HCEC 1CT (cell line): Measurements from ENCODE around the gene GRIP2.

ENCODE experiments used
- DNase-seq: peaks from one replicate; pipeline ENCODE4 v3.0.0-alpha.2; 2017

GRIP2 gene

GRCh38 chr3:14561051-14561960 is 21.2 kb upstream of the GRIP2 start:
- DNase-seq: peak; percentile 50

- DNase-seq: no peak
These were observed 20.0 kb upstream of the GRIP2 start for GRCh38 chr3:14560110-14560509.

GRCh38 chr3:14558029-14558428 is 17.9 kb upstream of the GRIP2 start:
- no peak for DNase-seq

- no peak for DNase-seq
These were observed 15.7 kb upstream of the GRIP2 start for GRCh38 chr3:14555835-14556234.

- no peak for DNase-seq
These were observed 14.6 kb upstream of the GRIP2 start for GRCh38 chr3:14554715-14555114.

GRCh38 chr3:14553871-14554270 is 13.7 kb upstream of the GRIP2 start:
- no peak for DNase-seq

- no peak for DNase-seq
These were observed 12.6 kb upstream of the GRIP2 start for GRCh38 chr3:14552717-14553116.

- no peak for DNase-seq
These were observed 12.0 kb upstream of the GRIP2 start for GRCh38 chr3:14552041-14552648.

- DNase-seq: no peak
These were observed 10.8 kb upstream of the GRIP2 start for GRCh38 chr3:14550651-14551611.

GRCh38 chr3:14550181-14550580 is 10.0 kb upstream of the GRIP2 start:
- no peak for DNase-seq

GRCh38 chr3:14549256-14549919 is 9.2 kb upstream of the GRIP2 start:
- DNase-seq: peak; percentile 36

GRCh38 chr3:14548321-14548729 is 8.2 kb upstream of the GRIP2 start:
- peak; percentile 23 for DNase-seq

- DNase-seq: no peak
These were observed 7.6 kb upstream of the GRIP2 start for GRCh38 chr3:14547693-14548092.

GRCh38 chr3:14546041-14546440 is 5.9 kb upstream of the GRIP2 start:
- no peak for DNase-seq

GRCh38 chr3:14545251-14545635 is 5.1 kb upstream of the GRIP2 start:
- no peak for DNase-seq

- no peak for DNase-seq
These were observed 4.4 kb upstream of the GRIP2 start for GRCh38 chr3:14544282-14545250.

- no peak for DNase-seq
These were observed 3.3 kb upstream of the GRIP2 start for GRCh38 chr3:14543446-14543845.

- DNase-seq: no peak
These were observed 2.5 kb upstream of the GRIP2 start for GRCh38 chr3:14542656-14543055.

GRCh38 chr3:14541646-14542045 is 1.5 kb upstream of the GRIP2 start:
- no peak for DNase-seq

- DNase-seq: no peak
These were observed 761 bp upstream of the GRIP2 start for GRCh38 chr3:14540821-14541385.

GRCh38 chr3:14539384-14539741 is 779 bp downstream of the GRIP2 start:
- no peak for DNase-seq
